Measurements from ENCODE around the gene CTSV. TPM values are rescaled to one million over a fixed set of nuclear protein-coding genes. Genes with fewer than 3 reads are reported as not detected.
A peak's percentile ranks its signal among the peaks of the same experiment; 100 is the strongest.
"Not testable (repeated sequence)": the region's sequence is repeated elsewhere in the genome, so short reads cannot be mapped to it uniquely, and the experiment has no call there.

CTSV gene
- total and polyA plus RNA-seq, 10 of the 15 experiments (the other 5 are each of a cell fraction or from before 2014, with no cell fraction given), result 0.10 to 0.51 (median 0.19) TPM; not detected in 1

DNA sequence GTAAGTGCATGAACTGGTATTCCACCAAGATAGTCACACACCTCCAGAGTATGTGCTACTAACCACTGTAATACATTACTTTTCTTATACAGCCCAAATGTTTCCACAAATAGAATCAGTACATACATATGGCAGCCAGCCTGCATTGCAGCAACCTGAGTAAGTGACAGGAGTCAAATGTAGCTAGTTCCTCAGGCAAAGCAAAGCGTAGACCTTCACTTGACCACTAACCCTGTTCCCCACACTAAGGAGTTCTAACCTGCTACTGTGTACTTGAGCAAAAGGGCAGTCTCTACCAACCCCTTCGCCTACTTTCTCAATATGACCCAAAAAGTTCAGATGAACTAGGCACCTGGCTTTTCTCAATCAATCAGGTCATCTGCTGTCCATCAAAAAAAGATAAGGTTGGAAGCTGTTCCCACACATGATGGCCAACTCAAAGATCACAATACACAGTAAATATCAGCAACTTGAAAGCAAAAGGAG lies 44.4 kb downstream of the CTSV start:
- H3K4me2 ChIP-seq (ENCODE audit: control insufficient read depth, insufficient read depth); H3K27ac ChIP-seq (ENCODE audit: control insufficient read depth, insufficient read depth); POLR2A ChIA-PET; H3K9ac ChIP-seq (ENCODE audit: control insufficient read depth, insufficient read depth, low read length); H3K9me3 ChIP-seq (replicated peaks; ENCODE audit: control insufficient read depth, insufficient read depth, low read length); intact Hi-C loops (cut with micrococcal nuclease; ENCODE audit: unreplicated experiment); BruUV-seq (replicated peaks); H3K27me3 ChIP-seq (replicated peaks in 1 of 2; ENCODE audit: control insufficient read depth in 2 of 2, insufficient read depth in 2 of 2, low read length in 1 of 2); in situ Hi-C loops (cut with MboI); H3K4me1 ChIP-seq (ENCODE audit: control insufficient read depth, insufficient read depth, low read length); H3K36me3 ChIP-seq (ENCODE audit: control insufficient read depth in 2 of 2, insufficient read depth in 2 of 2, low read length in 1 of 2); RAD21 ChIA-PET (ENCODE audit: unreplicated experiment); SMC1A ChIA-PET (ENCODE audit: uncharacterized antibody, unreplicated experiment); H3K4me3 ChIP-seq; H2AFZ ChIP-seq (ENCODE audit: control insufficient read depth, low read depth, low read length); CTCF ChIA-PET; H4K20me1 ChIP-seq (ENCODE audit: control insufficient read depth, insufficient read depth); DNase-seq (ENCODE audit: low read depth, low spot score): not testable (repeated sequence)
- ATAC-seq (peak; percentile 12; the same call in 1 of the 3 replicates), FAIRE-seq (peak; percentile 13)
- no CpG with 5 or more reads among the region's 2 CpGs for WGBS (ENCODE audit: insufficient coverage, insufficient replicate concordance, low lambda C conversion rate, missing lambda C conversion rate)
- H3K79me2 ChIP-seq (ENCODE audit: control insufficient read depth, insufficient read depth, low read length), result peaks cover 25% of the 10 kb centered on the region

DNA sequence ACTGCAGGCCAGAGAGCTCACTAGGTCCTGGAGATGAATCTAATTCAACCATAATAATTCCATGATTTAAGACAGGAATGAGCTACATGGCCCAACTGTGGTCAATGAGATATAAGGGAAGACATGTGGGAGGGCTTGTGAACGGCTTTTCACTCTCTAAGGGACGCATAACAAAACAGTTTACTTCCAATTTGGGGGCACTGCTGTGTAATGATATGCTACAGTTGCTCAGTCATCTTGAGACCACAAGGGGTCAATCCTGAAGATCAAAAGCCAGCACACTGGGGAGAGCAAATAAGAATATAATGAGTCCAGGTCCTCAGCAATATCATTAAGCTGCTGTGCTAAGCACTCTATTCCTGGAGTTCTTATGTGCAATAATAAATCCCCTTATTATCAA lies 46.6 kb downstream of the CTSV start:
- intact Hi-C loops (cut with micrococcal nuclease; ENCODE audit: unreplicated experiment); H3K4me2 ChIP-seq (ENCODE audit: control insufficient read depth, insufficient read depth); H3K4me1 ChIP-seq (ENCODE audit: control insufficient read depth, insufficient read depth, low read length); CTCF ChIA-PET; H3K9me3 ChIP-seq (replicated peaks; ENCODE audit: control insufficient read depth, insufficient read depth, low read length); RAD21 ChIA-PET (ENCODE audit: unreplicated experiment); H3K27me3 ChIP-seq (replicated peaks in 1 of 2; ENCODE audit: control insufficient read depth in 2 of 2, insufficient read depth in 2 of 2, low read length in 1 of 2); in situ Hi-C loops (cut with MboI); POLR2A ChIA-PET; FAIRE-seq; H4K20me1 ChIP-seq (ENCODE audit: control insufficient read depth, insufficient read depth); SMC1A ChIA-PET (ENCODE audit: uncharacterized antibody, unreplicated experiment); H3K4me3 ChIP-seq; H3K9ac ChIP-seq (ENCODE audit: control insufficient read depth, insufficient read depth, low read length); H3K36me3 ChIP-seq (ENCODE audit: control insufficient read depth in 2 of 2, insufficient read depth in 2 of 2, low read length in 1 of 2); DNase-seq (ENCODE audit: low read depth, low spot score); H3K27ac ChIP-seq (ENCODE audit: control insufficient read depth, insufficient read depth); BruUV-seq (replicated peaks); H2AFZ ChIP-seq (ENCODE audit: control insufficient read depth, low read depth, low read length): not testable (repeated sequence)
- TF ChIP-seq JUNB (IDR thresholded peaks at IDR 0.05) (peak; percentile 14; the same call in 1 of the 2 replicates), RUNX3 (IDR thresholded peaks at IDR 0.05; ENCODE audit: low read length) (peak; percentile 55), TCF7 (IDR thresholded peaks at IDR 0.05; ENCODE audit: borderline replicate concordance) (0 out of 2 replicates have a peak, but pooled peaks have one; percentile 17), NR2F1 (conservative IDR thresholded peaks at IDR 0.05) (peak; percentile 47; the same call in 1 of the 2 replicates)
- 18% methylated on average over 2 of the region's 2 CpGs for WGBS (ENCODE audit: insufficient coverage, insufficient replicate concordance, low lambda C conversion rate, missing lambda C conversion rate)
- peak; percentile 69 for ATAC-seq
- H3K79me2 ChIP-seq (ENCODE audit: control insufficient read depth, insufficient read depth, low read length), result peaks cover 22% of the 10 kb centered on the region

All from GM12878 (cell line).